AG10803 (cell line): ENCODE measurements around the gene STAT3.
"Not testable (repeated sequence)": the region's sequence is repeated elsewhere in the genome, so short reads cannot be mapped to it uniquely, and the experiment has no call there.

Source experiments
- DNase-seq: peaks from one replicate; pipeline ENCODE4 v3.0.0; 2010; ENCODE audit warnings: low read depth
- H3K4me3 ChIP-seq: 2 replicates; pipeline ENCODE4 v1.5.1; 2011; ENCODE audit warnings: mild to moderate bottlenecking, low read length, control low read depth
- CTCF ChIP-seq: conservative IDR thresholded peaks from 2 replicates; pipeline ENCODE4 v1.5.1; 2011; ENCODE audit warnings: mild to moderate bottlenecking, low read length, control low read depth, inconsistent platforms

STAT3 gene

GRCh38 chr17:42304187-42305030, 83.8 kb downstream of the STAT3 start:
- no peak for DNase-seq
- no peak for TF ChIP-seq CTCF

GRCh38 chr17:42303694-42304093, 84.5 kb downstream of the STAT3 start:
- TF ChIP-seq CTCF = no peak
- no peak overlapping the region for H3K4me3 ChIP-seq
- no peak for DNase-seq

More at GRCh38 chr17:42304187-42305030, 83.8 kb downstream of the STAT3 start:
- H3K4me3 ChIP-seq = no peak overlapping the region

- TF ChIP-seq CTCF = no peak
- no peak for DNase-seq
- no peak overlapping the region for H3K4me3 ChIP-seq
Observed at GRCh38 chr17:42301022-42301421, 87.2 kb downstream of the STAT3 start.

- not testable (repeated sequence) for H3K4me3 ChIP-seq, DNase-seq
Observed at GRCh38 chr17:42299913-42300312, 88.3 kb downstream of the STAT3 start.

- H3K4me3 ChIP-seq, DNase-seq: not testable (repeated sequence)
Observed at GRCh38 chr17:42299361-42299760, 88.9 kb downstream of the STAT3 start.

- not testable (repeated sequence) for DNase-seq, H3K4me3 ChIP-seq
Observed at GRCh38 chr17:42297775-42298174, 90.5 kb downstream of the STAT3 start.

- no peak for DNase-seq
- no peak overlapping the region for H3K4me3 ChIP-seq
- TF ChIP-seq CTCF = no peak
Observed at GRCh38 chr17:42296012-42296411, 92.2 kb downstream of the STAT3 start.

- DNase-seq = no peak
- no peak for TF ChIP-seq CTCF
- no peak overlapping the region for H3K4me3 ChIP-seq
Observed at GRCh38 chr17:42294469-42295398, 93.5 kb downstream of the STAT3 start.
